ENCODE measurements around the gene PLCG2.
"Not testable (repeated sequence)": the region's sequence is repeated elsewhere in the genome, so short reads cannot be mapped to it uniquely, and the experiment has no call there.

Gene PLCG2

DNA sequence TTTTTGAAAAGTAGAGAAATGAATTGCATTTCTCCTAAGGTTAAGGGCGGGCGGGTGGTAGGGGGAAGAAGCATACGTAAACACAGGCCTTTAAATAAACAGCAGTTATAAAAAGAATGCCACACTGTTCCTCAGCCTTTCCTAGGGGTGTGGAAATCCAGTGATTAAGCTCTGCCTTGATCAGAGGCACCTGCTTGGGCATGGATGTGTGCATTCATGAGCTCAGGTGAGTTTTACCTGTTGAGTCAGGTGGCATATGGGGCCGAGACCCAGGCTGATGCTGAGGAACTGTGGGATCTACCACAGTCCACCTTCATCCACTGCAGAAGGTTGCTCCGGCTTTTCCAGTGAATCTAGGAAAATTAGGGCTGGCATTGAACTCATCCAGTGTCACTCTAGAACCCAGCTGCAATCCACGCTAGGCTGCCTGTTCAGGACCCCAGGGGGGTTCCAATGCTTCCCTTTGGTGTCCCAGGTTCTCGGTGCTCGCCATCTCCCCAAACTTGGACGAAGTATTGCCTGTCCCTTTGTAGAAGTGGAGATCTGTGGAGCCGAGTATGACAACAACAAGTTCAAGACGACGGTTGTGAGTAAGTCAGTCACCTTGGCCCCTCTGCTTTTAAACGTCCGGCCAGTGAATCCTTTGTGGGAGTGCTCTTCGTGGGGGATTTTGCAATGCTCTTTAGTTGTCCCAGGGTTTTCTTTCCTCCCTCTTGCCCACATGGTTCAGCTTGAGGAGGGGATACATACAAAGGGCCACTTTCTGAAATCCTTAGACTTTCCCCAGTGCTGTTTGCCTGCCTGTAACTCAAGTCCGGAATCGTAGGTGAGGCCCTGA is 159.5 kb downstream of the PLCG2 start:
- DNase-seq (ENCODE audit: low read depth) = no peak

DNA sequence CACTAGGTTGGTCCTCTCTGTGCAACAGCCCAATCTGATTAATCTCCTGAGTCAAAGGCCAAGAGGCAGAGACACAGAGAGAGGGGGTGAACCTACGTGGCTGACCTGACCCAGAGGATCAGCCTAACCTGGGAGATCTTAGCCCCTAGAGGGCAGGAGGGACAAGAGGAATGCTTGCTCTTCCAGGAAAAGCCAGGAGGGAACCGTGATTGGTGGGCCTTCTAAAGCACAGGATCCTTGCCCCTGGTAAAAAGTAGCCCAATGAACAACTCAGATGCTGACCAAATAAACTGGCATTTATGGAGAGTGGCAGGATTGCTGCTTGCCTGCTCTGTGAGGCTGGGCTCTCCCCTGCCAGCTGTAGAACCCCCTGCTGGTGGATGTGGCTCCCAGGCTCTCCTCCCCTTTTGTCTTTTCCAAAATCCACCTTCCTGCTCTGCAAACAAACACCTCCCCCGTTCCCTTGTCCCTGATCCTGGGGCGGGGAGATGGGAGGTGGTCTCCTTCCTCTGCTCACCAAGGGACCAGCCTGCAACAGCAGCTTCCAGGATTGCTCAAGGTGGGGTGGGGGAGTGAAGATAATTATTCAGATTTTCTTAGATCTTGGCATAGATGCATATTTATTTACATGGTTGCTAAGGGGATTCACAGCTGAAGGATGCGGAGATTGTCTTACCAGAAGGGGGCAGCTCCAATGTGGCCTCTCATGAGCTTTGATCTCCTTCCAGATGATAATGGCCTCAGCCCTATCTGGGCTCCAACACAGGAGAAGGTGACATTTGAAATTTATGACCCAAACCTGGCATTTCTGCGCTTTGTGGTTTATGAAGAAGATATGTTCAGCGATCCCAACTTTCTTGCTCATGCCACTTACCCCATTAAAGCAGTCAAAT is 160.3 kb downstream of the PLCG2 start:
- DNase-seq (ENCODE audit: low read depth) = no peak

- peak; percentile 47 for DNase-seq (ENCODE audit: low read depth)
Observed at GRCh38 chr16:81940781-81941560, 161.9 kb downstream of the PLCG2 start.

- no peak for DNase-seq (ENCODE audit: low read depth)
Observed at GRCh38 chr16:81942007-81942601, 163.0 kb downstream of the PLCG2 start.

DNA sequence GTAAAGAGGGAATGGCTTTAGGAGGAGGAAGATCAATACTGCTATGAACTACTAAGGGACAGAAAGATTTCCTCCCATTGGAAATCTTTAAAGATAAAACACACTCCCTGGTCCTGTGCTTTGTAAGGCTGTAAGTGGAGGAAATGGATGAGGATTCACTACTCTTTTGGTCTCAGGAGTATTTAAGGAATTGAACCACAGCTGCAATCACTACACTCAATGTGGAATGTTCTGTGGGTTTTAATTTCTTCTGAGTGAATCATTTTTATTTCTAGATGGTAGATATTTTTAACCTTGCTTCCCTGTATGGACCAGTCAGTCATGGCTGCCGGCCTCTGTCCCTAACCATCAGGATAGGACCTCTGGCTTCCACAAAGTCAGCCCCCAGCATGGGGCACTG is 166.6 kb downstream of the PLCG2 start:
- peak; percentile 12 for DNase-seq (ENCODE audit: low read depth)

- DNase-seq (ENCODE audit: low read depth) = peak; percentile 13
Observed at GRCh38 chr16:81946206-81946605, 167.1 kb downstream of the PLCG2 start.

DNA sequence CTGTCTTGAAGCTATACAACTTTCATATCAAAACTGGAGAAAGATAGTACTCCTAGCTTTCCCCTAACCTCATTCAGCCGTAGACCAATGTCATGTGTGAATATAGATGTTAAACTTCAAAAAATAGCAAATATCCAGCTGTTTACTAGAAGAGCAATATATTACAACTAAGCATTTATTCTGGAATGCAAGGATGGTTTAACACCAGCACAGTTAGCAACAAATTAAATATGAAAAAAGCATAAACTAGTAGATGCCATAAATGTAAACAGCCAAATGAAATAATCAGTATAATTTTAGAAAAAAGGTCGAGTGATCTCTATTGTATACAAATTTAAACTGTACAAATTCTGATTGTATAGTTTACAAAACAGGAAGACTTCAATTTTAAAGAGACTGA is 172.5 kb downstream of the PLCG2 start:
- no peak for DNase-seq (ENCODE audit: low read depth)

- no peak for DNase-seq (ENCODE audit: low read depth)
Observed at GRCh38 chr16:81956213-81956948, 177.3 kb downstream of the PLCG2 start.

- DNase-seq (ENCODE audit: low read depth) = no peak
Observed at GRCh38 chr16:81964808-81965207, 185.7 kb downstream of the PLCG2 start.

GRCh38 chr16:81967358-81967757 is 188.3 kb downstream of the PLCG2 start:
- no peak for DNase-seq (ENCODE audit: low read depth)

- no peak for DNase-seq (ENCODE audit: low read depth)
Observed at GRCh38 chr16:81971853-81972252, 192.8 kb downstream of the PLCG2 start.

DNA sequence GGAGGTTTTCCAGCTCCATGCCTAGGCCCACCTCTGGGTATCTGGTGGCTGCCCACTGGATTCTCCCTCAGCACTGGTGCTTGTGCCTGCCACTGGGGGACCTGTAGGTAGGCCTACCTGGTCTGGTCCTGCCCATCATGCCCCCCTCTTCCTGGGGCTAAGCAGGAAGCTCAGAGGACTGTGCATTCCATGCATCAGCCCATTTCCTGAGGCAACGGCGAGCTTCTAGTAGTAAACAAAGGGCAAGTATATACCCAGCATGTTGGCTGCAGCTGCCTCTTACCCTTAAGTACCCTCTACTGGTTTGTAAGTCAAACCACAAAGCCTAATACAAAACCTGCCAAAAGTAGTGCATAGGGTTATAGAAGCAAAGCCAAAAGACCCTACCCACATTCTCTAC is 194.6 kb downstream of the PLCG2 start:
- DNase-seq (ENCODE audit: low read depth) = no peak

DNA sequence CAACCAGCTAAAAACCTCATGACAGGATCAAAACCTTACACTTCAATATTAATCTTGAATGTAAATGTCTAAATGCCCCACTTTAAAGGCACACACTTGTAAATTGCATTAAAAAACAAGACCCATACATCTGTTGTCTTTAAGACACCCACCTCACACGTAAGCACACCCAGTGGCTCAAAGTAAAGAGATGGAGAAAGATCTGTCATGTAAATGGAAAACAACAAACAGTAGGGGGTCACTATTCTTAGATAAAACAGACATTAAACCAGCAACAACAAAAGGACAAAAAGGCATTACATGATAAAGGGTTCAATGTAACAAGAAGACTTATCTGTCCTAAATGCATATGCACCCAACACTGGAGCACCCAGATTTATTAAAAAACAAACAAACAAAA is 196.5 kb downstream of the PLCG2 start:
- DNase-seq (ENCODE audit: low read depth) = no peak

- DNase-seq (ENCODE audit: low read depth) = not testable (repeated sequence)
Observed at GRCh38 chr16:81977335-81977942, 198.3 kb downstream of the PLCG2 start.

GRCh38 chr16:81987121-81987520 is 208.0 kb downstream of the PLCG2 start:
- DNase-seq (ENCODE audit: low read depth) = no peak

GRCh38 chr16:81987706-81988105 is 208.6 kb downstream of the PLCG2 start:
- DNase-seq (ENCODE audit: low read depth) = no peak

DNA sequence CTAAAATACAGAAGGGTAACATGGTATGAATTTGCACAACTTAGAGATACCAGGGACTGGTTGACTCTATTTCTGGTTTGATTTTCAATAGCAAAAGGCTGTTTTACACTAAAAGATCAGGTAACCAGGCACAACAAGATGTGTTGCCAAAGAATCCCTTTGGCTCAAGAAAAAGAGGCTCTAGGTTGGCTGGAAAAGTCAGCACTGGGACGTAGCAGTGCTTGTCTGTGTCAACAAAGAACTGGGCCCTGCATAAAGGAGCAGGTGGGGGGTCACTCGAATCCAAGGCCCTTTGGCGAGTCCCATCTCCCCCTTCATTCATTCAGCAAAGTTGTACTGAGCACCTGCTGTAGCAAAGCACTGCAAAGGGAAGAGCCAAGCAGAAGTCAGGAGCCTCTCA is 213.8 kb downstream of the PLCG2 start:
- no peak for DNase-seq (ENCODE audit: low read depth)

DNA sequence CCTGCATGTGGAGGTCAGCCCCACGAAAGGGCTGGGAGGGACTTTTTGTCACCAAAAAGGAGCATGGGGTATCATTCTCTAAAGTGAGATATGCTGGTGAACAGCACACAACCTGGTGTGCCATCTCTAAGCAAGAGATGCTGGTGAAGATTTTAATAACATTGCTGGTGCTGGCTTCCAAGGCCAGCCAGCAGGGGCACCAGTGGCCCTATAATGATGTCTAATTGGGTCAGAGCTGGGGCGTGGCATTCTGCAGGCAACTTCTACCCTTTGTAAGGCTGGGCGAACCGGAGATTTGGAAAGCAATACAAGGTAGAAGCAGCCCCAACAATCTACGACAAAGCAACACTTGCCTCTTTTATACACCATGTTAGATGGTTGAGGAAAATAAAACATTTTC is 215.4 kb downstream of the PLCG2 start:
- DNase-seq (ENCODE audit: low read depth) = no peak

GRCh38 chr16:81995651-81996050 is 216.6 kb downstream of the PLCG2 start:
- no peak for DNase-seq (ENCODE audit: low read depth)

GRCh38 chr16:81996664-81997509 is 217.8 kb downstream of the PLCG2 start:
- peak; percentile 35 for DNase-seq (ENCODE audit: low read depth)

Data from GM04504 (cell line).